Neural cell (in vitro differentiated cells): ENCODE results near the gene PTPN9.

Experiments
- CTCF ChIP-seq: fragments of 450-650 bp; IDR thresholded peaks from 2 replicates; pipeline ENCODE4 v1.5.1; 2014; ENCODE audit warnings: antibody characterized with exemption, mild to moderate bottlenecking, moderate library complexity; ENCODE audit not compliant: poor library complexity, severe bottlenecking
- POLR2AphosphoS5 ChIP-seq: IDR thresholded peaks from 2 replicates; pipeline ENCODE4 v1.6.1; 2012

GRCh38 chr15:75578948-75579920 is at the start of gene PTPN9:
- peak; percentile 38 for TF ChIP-seq CTCF
- peak; percentile 71 for TF ChIP-seq POLR2AphosphoS5
